ENCODE measurements around the gene NDUFV1.
"Not testable (repeated sequence)": the region's sequence is repeated elsewhere in the genome, so short reads cannot be mapped to it uniquely, and the experiment has no call there.

NDUFV1 gene

DNA sequence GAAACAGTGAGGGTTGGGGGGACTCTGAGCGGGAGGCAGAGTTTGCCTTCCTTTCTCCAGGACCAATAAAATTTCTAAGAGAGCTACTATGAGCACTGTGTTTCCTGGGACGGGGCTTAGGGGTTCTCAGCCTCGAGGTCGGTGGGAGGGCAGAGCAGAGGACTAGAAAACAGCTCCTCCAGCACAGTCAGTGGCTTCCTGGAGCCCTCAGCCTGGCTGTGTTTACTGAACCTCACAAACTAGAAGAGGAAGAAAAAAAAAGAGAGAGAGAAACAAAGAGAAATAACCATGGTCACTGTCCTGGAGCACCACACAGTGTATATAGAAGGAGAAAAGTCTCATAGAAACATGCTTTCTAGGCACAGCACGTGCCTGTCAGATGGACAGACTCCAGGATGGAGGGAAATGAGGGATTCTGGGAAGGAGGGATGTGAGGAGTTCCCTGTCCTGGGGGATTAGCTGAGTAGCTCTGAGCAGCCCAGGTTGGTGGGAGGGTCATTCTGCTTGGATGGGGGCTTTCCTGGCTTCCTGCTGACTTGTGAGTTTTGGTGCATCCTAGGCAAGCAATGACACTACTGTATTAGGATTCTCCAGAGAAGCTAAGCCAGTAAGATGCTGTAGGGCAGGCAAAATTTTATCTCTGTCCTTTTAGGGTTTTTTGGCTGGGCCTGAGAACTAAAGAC, 20.0 kb upstream of the NDUFV1 start:
- no peak for DNase-seq (ENCODE audit: low spot score)

GRCh38 chr11:67588136-67588503, 18.6 kb upstream of the NDUFV1 start:
- DNase-seq (ENCODE audit: low spot score), result no peak

DNA sequence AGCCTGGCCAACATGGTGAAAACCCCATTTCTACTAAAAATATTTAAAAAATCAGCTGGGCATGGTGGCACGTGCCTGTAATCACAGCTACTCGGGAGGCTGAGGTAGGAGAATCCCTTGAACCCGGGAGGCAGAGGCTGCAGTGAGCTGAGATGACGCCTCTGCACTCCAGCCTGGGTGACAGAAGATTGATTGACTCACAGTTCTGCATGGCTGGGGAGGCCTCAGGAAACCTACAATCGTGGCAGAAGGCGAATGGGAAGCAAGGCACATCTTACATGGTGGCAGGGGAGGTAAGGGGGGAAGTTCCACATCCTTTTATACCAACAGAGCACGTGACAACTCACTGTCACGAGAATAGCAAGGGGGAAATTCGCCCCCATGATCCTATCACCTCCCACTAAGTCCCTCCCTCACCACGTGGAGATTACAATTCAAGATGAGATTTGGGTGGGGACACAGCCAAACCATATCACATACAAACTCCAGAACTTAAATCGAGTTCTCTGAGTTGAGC, 17.8 kb upstream of the NDUFV1 start:
- DNase-seq (ENCODE audit: low spot score), result not testable (repeated sequence)

- DNase-seq (ENCODE audit: low spot score), result no peak
Observed at GRCh38 chr11:67592880-67593564, 13.7 kb upstream of the NDUFV1 start.

GRCh38 chr11:67593565-67593905, 13.2 kb upstream of the NDUFV1 start:
- DNase-seq (ENCODE audit: low spot score), result no peak

DNA sequence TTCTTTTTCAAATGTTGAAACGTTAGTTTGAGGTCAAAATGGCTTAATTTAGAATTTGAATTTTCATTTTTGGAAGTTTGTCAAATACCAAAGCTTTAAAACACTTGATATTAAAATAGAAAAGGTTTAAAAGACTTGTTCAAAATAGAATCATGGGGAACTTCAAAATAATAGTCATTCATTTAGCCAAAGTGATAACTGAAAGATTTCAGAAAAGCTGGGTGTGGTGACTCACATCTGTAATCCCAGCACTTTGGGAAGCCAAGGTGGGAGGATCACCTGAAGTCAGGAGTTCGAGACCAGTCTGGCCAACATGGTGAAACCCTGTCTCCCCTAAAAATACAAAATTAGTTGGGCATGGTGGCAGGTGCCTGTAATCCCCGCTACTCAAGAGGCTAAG, 12.3 kb upstream of the NDUFV1 start:
- DNase-seq (ENCODE audit: low spot score), result no peak

DNA sequence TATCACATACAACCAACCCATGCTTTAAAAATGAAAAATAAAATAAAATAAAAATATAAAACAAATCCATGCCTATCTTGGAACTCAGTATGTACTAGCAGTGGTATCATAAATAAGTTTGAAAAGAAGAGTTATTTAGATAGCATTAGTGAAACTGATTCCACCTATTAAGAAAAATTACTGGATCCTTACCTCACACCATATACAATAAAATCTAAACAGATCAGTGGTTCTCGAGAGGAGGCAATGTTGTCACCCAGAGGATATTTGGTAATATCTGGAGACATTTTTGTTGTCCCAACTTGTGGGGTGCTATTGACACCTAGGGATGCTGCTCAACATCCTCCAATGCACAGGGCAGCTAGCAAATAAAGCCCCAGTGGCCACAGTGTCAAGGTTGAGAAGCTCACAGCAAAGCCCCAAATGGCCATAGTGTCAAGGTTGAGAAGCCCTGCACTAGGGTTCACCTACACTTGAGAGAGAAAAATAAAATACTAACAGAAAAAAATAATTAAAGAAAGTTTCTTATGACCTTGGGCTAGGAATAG, 9.9 kb upstream of the NDUFV1 start:
- DNase-seq (ENCODE audit: low spot score), result no peak

DNA sequence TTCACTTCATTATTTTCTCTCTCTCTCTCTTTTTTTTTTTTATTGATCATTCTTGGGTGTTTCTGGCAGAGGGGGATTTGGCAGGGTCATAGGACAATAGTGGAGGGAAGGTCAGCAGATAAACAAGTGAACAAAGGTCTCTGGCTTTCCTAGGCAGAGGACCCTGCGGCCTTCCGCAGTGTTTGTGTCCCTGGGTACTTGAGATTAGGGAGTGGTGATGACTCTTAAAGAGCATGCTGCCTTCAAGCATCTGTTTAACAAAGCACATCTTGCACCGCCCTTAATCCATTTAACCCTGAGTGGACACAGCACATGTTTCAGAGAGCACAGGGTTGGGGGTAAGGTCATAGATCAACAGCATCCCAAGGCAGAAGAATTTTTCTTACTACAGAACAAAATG, 9.3 kb upstream of the NDUFV1 start:
- DNase-seq (ENCODE audit: low spot score), result not testable (repeated sequence)

DNA sequence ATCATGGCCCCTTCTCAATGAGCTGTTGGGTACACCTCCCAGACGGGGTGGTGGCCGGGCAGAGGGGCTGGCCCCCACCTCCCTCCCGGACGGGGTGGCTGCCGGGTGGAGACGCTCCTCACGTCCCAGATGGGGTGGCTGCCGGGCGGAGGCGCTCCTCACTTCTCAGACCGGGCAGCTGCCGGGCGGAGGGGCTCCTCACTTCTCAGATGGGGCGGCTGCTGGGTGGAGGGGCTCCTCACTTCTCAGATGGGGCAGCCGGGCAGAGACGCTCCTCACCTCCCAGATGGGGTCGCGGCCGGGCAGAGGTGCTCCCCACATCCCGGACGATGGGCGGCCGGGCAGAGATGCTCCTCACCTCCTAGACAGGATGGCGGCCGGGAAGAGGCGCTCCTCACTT, 8.8 kb upstream of the NDUFV1 start:
- DNase-seq (ENCODE audit: low spot score), result not testable (repeated sequence)

GRCh38 chr11:67599149-67599548, 7.6 kb upstream of the NDUFV1 start:
- no peak for DNase-seq (ENCODE audit: low spot score)

DNA sequence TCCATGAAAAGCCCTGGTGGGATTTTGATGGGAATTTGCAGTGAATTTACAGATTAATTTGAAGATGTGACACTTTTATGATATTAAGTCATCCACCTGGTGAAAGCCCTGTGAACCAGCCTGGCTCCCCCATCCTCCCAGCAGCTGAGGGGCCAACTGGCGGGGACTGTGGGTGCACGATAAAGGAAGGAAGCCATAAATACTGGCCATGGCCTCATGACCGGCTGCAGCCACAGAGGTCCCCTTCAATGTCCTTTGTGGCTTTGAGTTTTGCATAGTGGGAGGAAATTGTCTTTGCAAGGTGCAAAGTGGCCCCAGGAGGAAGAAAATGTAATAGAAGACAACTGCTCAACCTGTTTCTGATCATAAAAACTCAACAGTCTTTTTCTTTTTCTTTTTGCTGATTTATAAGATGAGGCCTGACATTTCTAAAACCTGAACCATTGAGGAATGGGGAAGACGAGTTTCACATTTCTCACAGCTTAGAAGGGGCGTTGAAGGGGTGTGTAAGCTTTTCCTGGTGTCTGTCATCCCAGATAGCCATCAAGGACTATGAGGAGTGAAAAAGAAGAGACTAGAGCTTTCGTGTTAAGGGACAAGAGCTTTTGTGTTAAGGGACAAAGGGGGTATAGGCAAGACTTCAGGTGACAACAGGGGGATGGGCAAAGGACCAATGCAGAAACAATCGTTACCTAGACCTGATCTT, 6.3 kb upstream of the NDUFV1 start:
- no peak for DNase-seq (ENCODE audit: low spot score)

DNA sequence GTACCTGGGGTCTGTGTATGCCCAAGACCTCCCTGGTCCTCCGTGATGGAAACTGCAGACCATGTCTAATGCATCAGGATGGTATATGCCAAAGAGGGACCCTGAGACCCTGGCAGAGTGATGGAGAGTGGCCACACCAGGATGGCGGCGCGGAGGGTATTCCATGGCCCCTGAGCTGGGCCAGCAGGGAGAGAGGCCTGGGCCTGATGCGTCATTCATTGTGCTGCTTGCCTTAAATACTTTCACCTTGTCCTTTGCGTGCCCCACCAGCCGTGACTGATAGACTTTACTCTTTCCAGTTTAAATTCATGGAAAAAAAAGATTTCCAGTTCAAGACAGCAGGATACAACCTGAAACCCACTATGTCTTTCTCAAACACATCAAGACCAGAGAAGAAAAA, 5.6 kb upstream of the NDUFV1 start:
- DNase-seq (ENCODE audit: low spot score), result no peak

- DNase-seq (ENCODE audit: low spot score), result not testable (repeated sequence)
Observed at GRCh38 chr11:67604119-67604518, 2.6 kb upstream of the NDUFV1 start.

DNA sequence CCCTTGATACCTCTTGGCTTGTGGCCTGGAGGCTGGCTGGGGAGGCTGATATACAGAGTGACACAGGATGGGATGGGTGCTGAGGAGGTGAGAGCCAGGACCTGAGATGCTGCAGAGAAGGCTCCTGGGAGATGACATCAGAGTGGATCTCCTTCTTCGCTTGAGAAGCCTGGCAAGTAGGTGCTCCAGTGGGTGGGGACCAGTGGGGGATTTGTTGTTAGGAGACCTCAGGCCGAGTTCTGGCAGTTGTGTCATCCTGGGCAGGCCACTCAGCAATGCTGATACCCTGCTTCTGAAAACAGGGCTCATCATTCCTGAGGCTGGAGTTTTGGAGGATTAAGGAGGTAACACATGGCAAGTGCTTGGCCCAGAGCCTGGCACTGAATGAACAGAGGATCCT, 1.9 kb upstream of the NDUFV1 start:
- DNase-seq (ENCODE audit: low spot score), result no peak

DNA sequence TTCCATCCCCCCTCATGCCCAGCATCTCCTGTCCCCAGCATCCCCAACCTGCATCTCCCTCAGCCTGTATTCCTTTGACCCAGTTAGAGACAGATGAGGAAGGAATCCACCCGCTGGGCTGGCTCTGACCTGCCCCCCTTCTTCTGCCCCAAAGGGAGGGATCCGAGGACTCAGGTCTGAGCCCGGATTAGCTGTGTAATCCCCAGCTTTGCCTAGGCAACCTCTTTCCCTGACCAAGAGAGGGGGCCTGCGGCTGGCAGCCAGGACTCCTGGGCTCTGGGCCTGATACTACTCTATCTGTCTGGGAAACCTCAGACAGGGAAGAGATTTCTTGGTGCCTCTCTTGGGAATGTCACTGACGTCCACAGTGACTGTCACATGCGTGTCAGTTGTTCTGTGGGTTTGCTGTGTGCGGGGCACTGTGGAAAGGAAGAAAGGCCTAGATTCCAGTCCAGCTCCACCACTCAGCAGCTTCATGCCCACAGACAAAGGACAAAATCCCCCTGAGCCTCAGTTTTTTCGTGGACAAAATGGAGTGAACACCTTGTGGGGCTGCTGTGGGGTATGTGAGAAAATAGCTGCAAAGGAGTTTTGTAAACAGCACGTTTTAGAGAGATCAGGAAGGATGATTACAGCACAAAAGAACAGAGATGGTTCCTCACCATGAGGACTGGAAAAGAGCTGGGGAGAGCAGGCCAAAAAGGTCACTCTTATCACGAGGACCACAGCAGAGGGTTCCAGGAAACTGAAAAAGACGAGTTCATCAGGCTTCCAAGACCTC, 1.3 kb upstream of the NDUFV1 start:
- DNase-seq (ENCODE audit: low spot score), result no peak

GRCh38 chr11:67606093-67606491, 644 bp upstream of the NDUFV1 start:
- no peak for DNase-seq (ENCODE audit: low spot score)

- no peak for DNase-seq (ENCODE audit: low spot score)
Observed at GRCh38 chr11:67607507-67607906, 771 bp downstream of the NDUFV1 start.

DNA sequence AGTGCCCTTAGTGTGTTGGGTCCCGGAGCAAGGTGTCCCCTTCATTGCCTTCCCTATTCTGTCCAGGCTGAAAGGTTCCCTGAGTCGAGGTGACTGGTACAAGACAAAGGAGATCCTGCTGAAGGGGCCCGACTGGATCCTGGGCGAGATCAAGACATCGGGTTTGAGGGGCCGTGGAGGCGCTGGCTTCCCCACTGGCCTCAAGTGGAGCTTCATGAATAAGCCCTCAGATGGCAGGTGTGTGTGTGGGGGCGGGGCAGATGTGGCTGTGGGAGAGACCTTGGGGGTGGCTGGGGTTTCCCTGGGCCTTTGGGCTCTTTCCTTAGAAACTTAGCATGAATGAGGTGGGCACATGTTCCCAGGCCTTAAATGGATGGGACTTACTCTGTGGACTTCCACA, 1.8 kb downstream of the NDUFV1 start:
- DNase-seq (ENCODE audit: low spot score), result no peak

DNA sequence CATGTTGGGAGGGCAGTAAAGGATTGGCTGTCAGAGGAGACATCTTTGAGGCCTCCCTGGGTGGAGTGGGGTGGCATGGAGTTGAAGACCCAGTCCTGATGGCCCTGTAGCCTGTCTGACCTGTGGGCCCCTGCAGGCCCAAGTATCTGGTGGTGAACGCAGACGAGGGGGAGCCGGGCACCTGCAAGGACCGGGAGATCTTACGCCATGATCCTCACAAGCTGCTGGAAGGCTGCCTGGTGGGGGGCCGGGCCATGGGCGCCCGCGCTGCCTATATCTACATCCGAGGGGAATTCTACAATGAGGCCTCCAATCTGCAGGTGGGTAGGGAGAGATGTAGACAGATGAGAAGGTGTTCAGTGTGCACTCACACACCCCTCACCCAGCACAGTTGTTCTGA, 2.6 kb downstream of the NDUFV1 start:
- no peak for DNase-seq (ENCODE audit: low spot score)

- DNase-seq (ENCODE audit: low spot score), result no peak
Observed at GRCh38 chr11:67610302-67610868, 3.6 kb downstream of the NDUFV1 start.

- DNase-seq (ENCODE audit: low spot score), result no peak
Observed at GRCh38 chr11:67611165-67611564, 4.4 kb downstream of the NDUFV1 start.
